ENCODE results near the gene LHX3.
A peak's percentile ranks its signal among the peaks of the same experiment; 100 is the strongest.

The LHX3 gene

DNA sequence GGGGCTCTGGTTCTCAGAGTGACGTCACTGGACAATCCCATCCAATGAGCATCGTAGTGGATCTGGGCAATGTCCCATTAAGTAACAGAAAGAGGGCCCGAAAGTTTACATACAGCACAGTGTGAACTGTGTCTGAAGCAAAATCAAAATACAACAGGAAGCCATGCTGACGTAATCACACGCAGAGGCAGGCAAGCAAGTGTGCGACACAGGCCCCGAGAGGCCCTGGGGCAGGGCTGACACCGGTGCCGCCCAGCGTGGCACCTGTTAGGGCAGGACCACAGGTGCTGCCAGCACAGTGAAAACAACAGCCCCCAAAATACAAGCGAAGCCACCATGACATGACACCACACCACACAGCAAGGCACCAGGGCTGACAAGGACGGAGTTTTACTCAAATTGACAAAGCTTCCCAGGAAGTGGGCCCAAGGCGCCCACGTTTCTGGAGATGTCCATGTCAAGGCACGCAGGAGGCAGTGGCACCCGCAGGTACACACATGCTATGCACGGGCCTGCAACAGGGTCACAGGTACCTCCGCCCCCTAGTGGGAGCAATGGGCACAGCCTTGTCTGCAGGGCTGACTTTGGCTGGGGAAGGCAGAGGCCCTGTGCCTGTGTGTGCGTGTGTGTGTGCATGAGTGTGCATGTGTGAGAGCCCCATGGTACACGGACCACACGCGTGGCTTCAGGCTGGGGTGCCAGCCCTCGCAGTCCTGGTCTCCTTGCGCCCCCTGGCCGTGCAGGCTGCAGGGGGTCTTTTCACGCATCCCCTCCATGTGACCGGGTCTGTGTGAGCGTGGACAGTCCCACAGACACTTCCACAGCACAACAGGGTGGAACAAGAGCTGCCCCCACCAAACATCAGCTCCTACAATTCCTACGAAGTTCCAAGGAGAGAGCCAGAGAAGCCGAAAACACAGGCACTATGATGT lies 21.1 kb upstream of the LHX3 start:
- peak; percentile 67 for DNase-seq

DNA sequence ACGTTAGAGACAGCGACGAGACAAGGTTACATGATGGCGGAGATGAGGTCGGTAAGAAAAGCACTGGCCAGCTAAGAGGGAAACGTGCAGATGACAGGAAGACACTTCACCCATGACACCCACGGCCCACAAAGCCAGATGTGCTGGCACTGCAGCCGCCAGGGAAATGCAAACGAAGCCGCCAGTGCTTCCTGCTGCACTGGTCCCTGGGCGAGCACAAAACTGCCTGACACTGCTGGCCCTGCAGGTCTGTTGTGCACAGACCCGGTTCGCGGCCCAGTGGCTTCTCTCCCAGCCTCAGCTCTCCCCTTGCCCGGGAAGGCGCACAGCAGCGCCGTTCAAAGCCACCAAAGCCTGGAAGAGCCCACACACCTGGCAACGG lies 20.4 kb upstream of the LHX3 start:
- DNase-seq, result no peak

DNA sequence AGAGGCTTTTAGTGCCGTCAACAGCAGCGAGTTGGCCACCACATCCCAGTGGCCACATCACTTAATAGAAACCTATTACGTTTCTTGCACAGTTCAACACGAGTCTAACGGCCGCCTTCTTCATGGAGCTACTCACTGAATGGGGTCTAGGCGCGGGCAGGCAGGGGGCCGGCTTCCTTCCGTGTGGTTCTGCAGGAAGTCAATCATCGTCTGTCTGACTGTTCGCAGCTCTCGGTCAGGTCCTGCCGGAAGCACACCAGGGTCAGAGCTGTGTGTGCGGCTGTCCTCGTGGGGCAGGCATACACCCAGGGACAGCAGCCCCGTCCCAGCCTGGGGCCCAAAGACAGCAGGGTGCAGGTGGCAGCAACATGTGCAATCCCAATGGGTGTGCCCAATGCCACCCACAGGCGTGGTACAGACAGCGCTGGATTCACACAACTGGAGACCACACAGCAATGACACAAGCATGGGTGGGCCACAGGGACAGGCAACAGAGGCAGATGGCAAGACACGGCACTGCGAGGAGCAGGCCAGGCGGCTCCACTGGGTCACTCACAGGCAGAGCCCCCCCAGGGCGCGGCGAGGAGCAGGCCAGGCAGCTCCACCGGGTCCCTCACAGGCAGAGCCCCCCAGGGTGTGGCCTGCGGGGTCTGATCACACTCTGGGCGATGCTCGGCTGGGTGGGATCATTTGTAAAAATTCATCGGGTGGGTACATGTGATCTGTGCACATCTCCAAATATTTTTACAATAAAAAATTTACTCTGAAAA lies 19.1 kb upstream of the LHX3 start:
- no peak for DNase-seq

DNA sequence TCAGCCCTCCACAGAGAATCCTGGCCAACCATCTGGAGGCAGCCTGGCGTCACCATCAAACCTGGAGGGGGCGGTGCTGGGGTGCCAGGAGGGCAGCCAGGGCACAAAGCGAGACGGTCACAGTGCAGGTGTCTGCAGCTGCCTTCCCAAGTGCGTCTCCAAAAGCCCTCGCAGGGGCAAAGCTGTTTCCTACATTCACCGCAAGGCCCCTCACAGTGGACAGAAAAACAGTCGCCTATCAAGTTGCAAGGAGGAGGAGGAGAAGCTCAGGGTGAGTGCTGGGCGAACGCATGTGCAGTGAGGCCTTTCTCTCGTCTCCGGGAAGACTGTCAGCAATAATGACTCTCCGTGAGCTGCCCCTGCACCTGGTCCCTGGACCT lies 18.0 kb upstream of the LHX3 start:
- no peak for DNase-seq

DNA sequence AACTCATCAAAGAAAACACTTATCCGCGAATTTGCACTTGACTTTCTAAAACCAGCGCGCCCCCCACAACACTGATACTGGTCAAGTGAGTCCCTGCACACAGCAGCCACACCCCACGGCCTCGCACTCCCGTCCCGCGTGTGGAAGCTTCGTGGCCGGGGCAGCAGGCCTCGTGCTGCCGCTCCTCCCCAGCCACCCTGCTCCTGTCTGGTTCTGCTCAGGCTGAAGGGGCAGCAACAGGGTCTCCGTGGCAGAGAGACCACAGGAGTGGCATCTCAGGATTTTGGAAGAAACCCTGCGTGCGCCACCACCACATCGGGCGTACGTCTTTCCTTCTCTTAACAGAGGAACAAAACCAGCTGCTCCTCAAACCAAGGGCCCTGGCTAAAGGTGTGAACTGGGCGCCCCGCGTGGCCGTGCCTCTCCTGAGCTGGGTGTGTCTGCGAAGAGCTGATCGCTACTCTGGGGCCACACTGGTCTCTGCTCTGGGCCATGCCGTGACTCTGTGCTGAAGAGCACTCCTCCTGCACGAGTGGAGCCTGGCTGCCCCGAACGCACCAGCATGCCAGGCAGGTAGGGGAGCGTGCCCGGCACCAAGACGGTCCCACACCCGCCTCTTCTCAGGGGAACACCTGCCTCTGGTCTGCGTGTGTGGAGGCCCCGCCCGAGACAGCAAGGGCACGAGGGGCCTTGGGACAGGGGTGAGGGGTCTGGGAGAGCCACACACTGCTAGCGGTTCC lies 17.4 kb upstream of the LHX3 start:
- no peak for DNase-seq

DNA sequence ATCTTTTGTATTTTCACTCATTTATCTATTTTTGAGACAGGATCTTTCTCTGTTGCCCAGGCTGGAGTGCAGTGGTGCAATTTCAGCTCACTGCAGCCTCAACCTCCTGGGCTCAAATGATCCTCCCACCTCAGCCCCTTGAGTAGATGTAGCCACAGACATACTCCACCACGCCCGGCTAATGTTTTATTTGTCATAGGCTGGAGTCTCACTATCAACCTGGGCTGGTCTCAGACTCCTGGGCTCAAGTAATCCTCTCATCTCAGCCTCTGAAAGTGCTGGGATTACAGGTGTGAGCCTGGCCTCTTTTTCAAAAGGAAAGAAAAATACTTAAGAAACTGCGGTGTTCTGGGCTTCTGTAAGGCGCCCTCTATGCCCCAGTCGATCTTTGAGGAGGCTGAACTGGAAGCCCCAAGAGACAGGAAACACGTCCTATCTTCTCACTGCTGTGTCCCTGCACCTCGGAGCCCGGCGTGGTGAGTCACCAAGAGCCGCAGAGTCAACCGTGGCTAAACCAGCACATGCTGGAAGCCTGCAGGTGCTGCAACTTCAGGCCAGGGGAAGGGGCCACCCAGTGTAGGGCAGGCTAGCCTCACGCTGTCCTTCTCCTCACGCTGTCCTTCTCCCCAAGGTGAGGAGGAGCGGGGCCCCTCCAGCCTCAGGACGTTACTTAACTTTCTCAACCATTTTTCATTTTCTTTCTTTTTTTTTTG lies 15.2 kb upstream of the LHX3 start:
- DNase-seq, result no peak

DNA sequence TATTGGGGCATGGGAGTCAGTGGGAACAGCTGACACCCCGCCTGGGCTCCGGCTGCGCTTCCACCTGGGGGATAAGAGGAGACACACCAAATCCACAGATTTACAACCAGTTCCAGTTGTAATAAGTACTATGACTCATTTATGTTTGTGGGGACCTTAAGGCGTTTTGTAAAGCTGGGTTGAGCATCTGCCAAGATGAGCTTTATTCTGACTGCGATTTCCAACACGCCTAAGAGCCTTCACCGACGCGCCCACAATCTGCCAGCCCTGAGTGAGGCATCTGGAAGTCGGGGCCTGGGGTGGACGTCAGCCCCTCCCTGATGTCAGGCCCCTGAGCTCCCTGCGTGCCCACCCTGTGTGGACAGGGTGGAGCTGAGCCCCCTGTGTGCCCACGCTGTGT lies 14.3 kb upstream of the LHX3 start:
- no peak for DNase-seq

DNA sequence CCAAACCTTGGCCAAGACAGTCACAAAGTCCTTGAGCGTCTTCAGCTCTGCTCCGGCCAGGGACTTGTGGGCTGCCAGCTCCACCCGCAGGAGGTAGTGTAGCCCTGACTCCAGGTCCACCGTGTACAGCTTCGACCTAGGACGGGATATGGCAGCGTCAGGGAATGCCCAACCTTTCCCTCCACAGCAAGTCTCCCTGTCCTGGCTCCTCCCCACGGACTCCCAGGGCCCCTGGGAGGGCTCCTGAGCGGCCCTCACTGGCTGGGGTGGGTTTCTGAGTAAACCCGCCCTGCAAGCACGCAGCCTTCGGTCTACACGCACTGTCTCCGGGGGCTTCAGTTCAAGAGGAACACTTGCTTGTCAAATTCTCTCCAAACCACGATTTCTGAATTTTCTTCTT lies 13.7 kb upstream of the LHX3 start:
- DNase-seq, result no peak

DNA sequence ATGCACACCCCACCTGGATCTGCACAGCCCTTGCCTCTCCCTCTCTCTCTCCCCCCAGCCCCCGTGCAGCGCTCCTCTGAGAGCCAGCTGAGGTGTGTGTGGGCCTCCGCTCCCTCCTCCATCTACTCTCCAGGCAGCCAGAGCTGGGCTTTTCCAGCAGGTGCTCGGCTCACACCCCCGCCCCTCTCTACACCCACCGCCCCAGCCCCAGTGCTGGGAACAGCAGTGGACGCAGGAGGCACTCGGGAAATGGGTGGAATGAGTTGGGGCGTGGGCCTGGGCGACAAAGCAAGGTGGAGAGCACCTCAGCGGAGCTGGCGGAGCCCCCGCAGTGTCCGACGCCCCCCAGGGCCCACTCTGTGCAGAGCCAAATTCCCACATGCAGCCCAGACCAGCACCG lies 13.3 kb upstream of the LHX3 start:
- no peak for DNase-seq

DNA sequence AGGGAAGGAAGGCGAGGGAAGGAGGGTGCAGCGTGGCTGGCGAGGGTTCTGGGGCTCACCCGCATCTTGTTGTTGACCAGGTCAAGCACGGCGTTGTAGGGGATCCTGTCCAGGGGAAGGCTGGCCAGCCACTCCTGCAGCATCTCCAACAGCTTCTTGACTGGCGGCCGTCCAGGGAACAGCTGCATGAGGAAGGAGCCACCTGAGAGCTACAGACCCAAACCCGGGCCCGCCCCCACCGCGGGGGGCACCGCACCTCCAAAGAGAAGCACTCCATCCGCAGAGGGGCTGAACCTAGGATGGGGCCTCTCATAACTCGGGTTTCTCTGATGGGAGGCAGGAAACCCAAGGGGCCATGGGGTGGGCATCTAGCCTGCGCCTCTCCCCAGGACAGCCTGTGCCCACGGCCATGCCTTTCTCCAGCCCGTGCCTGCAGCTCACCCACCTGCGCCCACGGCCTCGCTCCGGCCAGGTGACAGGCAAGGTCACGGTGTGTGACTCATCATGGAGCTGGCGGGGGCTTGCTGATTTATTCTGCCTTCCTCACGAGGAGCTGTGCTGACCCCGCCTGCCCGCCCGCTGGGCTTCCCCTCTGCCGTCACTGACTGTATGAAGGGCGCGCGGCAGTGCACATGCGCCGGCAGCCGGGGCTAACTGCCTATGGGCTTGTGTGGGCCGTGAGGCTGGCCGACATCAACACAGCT lies 11.8 kb upstream of the LHX3 start:
- DNase-seq, result no peak

DNA sequence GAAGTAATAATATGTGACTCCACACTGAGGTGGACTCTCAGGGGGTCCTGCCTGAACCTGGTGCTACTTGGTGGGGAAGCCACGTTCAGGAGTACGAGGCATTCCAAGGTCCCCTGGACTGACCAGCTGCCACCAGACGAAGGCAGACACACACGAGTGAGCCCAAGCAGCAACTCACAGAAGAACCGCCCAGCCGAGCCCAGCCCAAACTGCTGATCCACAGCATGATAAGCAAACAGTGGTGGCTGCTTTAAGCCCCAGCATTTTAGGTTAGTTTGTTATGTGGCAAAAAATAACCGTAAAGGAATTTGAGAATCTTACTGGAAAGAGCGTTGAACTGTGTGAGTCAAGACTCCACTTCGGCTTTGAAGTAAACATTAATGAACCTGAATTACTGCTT lies 8.8 kb upstream of the LHX3 start:
- no peak for DNase-seq

DNA sequence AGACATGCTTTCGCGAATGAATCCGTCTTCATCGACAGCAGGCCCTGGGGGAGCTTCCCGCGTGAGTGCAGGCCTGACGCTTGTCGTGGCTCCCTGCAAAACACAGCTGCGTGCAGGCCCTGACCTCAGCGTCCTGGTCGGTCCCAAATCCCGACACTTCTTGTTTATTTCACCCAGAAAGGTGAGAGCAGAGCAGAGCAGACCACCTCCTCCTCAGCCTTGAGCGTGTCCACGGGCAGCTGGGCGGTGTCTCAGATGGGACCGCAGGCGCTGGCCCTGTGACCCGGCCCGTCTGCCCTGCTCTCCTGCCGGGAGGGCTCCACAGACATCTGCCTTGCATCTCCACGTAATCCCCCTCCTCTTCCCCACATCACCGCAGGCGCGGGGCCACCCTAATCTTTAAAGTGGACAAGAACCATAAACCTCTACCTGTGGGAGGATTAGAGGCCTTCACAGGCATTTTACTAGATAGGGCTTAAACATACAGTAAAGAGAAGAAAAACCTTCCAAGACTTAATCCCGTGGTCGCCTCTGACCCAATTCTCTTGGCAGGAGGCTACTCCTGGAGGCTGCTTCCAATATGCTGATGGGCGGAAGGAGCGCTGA lies 7.5 kb upstream of the LHX3 start:
- no peak for DNase-seq

DNA sequence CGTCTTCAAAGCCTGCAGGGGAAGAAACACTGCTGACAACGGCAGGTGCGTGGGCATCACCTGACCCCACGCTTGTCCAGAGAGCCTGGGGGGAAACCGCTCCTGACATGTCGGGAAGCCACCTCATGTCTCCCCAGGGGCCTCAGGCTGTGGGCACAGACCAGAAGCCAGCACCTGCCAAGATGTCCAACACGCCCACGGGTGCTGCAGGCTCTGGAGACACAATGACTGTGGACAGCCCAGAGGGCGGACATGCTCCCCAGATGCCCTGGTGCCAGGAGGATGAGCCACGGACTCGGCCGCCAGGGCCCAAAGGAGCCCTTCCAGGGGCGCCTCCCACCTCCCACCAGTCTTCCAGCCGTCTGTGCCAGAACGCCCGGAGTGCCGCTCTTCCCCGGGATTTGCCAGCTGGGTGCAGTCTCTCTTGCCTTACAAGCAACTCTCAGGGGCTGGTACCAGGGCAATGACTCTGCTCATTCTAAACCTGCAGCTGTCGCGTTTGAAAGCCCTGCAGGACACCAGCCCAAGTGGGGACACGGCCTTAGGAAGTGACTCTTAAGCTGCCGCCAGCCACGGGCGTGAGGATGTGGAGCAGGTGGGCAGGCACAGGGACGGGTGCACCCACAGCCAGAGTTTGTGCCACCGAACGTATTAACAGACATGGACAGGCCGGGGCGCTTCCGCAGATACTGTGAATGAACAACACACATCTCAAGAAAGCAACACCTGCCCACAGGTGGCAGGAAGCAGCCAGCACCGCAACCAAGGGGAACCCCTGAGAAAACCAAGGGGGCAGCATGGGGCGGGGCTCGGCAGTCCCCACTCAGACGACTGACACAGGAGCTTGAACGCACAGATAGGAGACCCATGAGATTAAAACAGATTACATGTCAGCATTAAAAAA lies 6.8 kb upstream of the LHX3 start:
- no peak for DNase-seq

DNA sequence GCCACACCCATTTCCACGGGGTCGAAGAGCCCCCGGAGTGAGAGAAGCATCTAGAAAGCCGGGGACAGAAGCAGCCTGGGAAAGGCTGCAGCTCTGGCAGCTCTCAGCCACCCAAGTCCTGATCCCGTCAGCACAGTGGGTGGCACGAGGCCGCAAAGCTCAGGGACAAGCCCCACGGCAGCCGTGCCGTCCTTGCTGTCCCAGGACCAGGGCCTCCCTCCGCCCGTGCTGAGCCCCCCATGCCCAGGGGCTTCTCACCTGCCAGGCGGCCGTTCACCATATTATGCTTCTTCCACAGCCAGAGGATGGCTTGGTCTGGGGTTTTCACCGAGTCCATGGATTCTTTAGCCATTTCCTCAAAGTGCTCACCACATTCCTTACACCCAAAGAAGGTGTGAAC lies 6.1 kb upstream of the LHX3 start:
- DNase-seq, result no peak

DNA sequence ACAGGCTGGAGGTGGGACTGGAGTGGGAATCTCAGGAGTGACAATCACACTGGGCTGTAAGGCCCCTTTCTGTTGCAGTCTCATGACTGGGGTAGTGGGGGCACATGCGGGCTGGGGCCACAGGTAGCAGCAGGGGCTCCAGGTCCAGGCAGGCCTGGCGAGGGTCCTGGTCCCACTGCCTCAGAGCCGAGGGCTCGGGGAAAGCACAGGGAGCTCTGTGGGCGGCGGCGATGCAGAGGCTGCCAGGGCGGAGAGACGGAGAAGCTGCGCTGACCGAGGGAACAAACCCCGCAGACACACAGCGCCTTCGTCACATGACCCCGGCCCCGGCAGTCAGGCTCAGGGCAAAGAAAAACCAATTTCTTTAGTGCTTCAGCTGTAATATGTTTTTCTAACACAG lies 5.3 kb upstream of the LHX3 start:
- DNase-seq, result no peak

DNA sequence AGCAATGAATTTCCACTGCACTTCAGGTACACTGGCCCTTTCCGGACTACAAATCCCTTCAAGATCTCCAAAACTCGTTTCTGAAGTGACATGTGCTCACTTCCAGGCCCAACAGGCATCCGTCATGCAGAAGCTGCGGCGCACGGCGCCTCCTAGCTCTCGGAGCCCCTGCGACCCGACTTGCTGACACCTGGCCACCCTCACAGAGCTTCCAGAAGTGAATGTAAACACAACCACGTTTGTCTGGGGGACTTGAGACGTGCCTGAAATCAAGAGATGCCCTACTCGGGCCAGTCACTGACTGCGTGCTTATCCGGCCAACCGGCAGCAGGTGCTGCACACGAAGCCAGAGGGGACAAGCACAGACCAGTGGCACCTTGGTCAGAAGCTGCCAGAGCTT lies 4.9 kb upstream of the LHX3 start:
- DNase-seq, result no peak

DNA sequence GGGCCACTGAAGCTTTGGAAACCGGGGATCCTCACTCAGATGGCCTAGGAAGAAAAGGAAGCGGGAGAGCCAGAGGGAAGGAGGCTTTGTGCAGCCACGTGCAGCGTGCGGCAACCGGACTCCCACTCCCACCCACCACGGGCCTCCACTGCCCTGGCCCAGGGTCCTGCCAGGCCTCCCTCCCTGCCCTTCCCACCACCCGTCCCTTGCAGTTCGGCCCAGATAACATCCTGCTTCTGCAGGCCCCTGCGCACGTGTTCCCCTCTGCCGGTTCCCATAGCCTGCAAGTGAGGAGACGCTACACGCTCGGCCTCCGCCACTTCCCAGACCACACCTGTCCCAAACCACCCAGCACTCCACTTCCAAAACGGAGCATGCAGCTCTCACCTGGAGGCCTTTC lies 4.3 kb upstream of the LHX3 start:
- DNase-seq, result no peak

DNA sequence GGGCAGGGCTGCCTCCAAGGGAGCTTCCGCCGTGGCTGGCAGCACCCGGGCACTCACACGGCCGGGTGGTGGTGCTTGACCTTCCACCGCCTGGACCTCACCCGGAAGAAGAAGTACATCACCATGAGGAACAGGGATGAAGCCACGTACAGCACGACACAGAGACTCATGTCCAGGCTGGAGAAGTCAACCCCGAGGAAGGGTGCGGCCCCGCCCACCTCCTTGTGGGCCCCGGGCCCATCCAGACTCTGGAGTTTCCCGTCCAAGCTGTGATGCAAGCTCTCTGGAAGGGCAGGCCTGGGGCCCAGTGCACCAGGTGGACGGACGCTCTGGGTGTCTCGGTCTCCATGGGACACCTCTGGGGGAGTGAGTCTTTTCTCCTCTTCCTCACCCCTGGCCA lies 3.7 kb upstream of the LHX3 start:
- DNase-seq, result no peak

DNA sequence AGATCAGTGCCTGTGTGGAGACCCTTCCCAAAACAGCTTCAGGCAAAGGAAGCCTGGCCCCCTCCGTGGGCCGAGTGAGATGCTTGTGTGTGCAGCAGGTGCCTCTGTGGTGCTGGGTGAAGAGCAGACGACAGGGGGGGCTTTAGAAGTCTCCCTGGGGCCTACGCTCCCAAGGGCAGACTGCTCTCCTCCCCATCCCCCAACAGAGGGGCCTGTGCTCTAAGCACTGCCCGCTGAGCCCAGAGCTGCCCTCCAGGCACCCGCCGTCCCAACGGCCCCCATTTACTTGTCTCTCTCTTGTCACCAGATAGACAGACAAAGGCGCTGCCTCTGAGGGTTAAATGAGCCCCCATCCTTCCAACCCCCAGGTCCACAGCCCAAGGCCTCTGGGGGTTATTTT lies 2.7 kb upstream of the LHX3 start:
- no peak for DNase-seq

DNA sequence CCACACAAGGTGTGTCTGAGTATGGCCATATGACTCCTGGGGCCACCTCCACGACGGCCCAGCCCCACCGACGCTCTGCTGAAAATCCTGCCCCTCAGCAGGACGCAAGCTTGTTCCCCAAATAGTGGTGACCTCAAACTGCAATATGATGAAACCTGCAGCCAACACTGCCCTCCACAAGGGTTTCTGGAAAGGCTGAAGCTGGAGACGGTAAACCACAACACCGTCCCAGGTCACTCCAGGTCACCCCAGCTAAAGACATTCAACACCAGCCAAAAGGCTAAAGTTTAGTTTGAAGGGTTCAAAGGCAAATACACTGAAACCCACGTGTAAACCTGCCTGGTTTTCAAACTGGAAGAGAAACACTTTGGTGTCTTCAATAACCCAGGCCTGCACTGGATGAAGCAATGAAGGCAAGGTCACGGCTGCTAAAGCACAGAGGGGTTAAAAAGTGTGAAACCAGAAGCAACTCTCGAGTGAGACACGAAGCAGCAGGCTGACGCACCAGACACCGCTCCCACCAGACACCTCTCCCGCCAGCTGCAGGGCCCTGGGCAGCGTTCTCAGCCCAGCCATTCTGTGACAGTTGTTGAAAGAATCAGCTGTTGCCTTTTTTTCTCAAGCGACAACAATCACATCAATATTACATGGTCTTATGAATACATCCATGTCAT lies 1.8 kb upstream of the LHX3 start:
- DNase-seq, result no peak

DNA sequence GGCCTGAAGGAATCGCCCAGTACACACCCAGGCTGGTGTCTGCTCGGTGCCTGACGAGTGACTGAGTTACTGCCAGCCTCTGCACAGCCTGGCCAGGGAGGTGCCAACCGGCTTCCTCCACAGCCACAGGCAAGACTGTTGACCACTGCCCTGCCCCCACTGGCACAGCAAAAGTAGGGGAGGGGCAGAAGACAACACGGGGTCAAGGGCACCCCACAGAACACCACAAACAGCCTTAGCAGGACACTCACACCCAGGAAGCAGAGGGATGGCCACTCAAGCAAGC lies 722 bp upstream of the LHX3 start:
- no peak for DNase-seq
